Measurements from ENCODE around the gene LIN28B.

DNA sequence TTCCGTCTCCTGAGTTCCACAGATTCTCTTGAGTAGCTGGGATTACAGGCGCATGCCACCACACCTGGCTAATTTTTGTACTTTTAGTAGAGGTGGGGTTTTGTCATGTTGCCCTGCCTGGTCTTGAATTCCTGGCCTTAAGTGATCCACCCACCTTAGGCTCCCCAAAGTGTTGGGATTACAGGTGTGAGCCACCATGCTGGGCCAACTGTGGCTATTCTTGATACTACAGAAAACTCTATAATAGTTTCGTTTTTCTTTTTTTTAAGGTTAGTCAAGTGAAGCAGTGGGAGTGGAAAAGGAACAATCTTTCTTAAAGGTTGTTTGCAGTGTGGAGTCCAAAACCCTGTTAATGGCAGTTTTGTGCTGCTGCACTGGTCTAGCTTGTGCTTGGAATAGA, 138.2 kb downstream of the LIN28B start:
- TF ChIP-seq, protein P1, sequence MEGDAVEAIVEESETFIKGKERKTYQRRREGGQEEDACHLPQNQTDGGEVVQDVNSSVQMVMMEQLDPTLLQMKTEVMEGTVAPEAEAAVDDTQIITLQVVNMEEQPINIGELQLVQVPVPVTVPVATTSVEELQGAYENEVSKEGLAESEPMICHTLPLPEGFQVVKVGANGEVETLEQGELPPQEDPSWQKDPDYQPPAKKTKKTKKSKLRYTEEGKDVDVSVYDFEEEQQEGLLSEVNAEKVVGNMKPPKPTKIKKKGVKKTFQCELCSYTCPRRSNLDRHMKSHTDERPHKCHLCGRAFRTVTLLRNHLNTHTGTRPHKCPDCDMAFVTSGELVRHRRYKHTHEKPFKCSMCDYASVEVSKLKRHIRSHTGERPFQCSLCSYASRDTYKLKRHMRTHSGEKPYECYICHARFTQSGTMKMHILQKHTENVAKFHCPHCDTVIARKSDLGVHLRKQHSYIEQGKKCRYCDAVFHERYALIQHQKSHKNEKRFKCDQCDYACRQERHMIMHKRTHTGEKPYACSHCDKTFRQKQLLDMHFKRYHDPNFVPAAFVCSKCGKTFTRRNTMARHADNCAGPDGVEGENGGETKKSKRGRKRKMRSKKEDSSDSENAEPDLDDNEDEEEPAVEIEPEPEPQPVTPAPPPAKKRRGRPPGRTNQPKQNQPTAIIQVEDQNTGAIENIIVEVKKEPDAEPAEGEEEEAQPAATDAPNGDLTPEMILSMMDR (IDR thresholded peaks at IDR 0.05; ENCODE audit: low read depth, low read length, missing input control): no peak
- TF ChIP-seq GABPA (IDR thresholded peaks at IDR 0.05 in 1 of 2, conservative IDR thresholded peaks at IDR 0.05 in 1 of 2): no peak
- no peak for TF ChIP-seq YY1 (IDR thresholded peaks at IDR 0.05)
- TF ChIP-seq TAF1 (conservative IDR thresholded peaks at IDR 0.05): no peak
